D341Med (cell line): ENCODE results near the gene ISX.

Experiments
- DNase-seq: peaks from one replicate; pipeline ENCODE4 v3.0.0; 2012; ENCODE audit warnings: low spot score

The ISX gene

GRCh38 chr22:35053060-35053835 lies 12.7 kb upstream of the ISX start:
- DNase-seq: no peak

DNA sequence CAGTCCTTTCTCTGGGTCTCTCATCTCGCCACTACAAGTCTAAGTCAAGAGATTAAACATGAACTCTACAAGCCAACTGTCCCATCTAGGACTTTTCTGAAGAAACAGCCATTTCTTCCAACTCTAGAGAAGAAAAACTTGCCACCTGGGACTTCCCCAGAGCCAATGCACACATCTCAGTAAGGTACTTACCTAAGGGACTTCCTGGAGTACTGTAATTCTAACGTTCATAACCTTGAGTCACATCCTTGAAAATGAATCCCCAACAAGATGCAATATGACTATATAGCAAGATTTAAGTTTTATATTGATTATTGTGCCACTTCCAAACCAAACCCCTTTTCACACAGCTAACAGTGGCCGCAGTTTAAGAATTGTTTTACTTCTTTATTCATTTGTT lies 11.9 kb upstream of the ISX start:
- DNase-seq: no peak

GRCh38 chr22:35056486-35056885 lies 9.5 kb upstream of the ISX start:
- DNase-seq: no peak

GRCh38 chr22:35057155-35057554 lies 8.8 kb upstream of the ISX start:
- no peak for DNase-seq

GRCh38 chr22:35059632-35060031 lies 6.3 kb upstream of the ISX start:
- no peak for DNase-seq

- no peak for DNase-seq
Measured at GRCh38 chr22:35064664-35065063, 1.3 kb upstream of the ISX start.

GRCh38 chr22:35065183-35065582 lies 775 bp upstream of the ISX start:
- no peak for DNase-seq

DNA sequence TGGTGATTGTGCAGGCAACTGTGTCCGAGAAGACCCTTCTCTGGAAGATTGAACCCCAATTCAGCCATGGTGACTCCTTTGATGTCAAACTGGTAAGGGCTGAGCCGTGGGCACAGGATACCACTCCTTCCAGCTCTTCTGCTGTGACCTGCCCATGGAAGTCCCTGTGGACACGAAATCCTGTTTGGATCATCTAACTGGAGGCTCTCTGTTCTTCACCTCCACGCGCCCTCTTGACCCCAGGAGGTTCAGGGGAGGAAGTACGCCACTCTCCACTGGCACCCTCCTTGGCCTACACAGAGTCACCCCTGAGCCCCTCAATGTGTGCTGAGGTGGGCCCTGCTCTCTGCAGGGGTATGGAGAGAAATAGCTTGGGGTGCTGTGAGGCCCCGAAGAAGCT lies 810 bp downstream of the ISX start:
- DNase-seq: no peak

DNA sequence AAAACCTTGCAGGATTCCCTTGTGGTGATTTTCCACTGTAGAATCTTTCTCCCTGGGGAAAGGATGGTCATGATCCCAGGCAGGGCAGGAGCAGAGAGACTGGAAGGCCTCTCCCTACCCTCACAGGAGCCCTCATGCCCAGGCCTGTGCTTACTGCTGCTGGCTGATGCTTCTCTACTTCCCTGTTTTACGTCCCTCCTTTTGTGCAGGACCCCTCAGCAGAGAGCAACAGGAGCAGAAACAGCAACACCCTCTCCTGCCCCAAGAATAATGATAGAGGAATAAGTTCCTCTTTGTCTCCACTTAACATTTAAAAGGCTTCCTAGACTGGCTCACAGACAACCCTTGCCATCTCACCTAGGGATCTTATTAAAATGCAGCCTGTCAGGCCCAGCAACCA lies 3.6 kb downstream of the ISX start:
- no peak for DNase-seq

- DNase-seq: no peak
Measured at GRCh38 chr22:35070451-35071093, 4.6 kb downstream of the ISX start.

- DNase-seq: no peak
Measured at GRCh38 chr22:35071784-35072183, 5.8 kb downstream of the ISX start.

DNA sequence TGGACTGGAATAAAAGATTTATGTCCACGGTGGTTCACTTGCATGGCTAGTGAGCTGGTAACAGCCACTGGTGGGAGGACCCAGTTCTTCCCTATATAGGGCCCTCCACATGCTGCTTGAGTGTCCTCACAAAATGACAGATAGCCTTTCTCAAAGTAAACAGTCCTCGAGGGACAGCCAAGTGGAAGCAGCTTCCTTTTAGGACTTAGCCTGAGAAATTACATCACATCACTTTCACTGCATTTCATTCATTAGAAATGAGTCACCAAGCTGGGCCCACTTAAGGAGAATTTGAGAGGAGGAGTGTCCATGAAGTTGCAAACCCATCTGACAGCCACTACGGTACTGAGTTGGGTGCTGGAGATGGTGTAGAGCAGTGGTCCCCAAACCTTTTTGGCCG lies 7.0 kb downstream of the ISX start:
- DNase-seq: no peak

DNA sequence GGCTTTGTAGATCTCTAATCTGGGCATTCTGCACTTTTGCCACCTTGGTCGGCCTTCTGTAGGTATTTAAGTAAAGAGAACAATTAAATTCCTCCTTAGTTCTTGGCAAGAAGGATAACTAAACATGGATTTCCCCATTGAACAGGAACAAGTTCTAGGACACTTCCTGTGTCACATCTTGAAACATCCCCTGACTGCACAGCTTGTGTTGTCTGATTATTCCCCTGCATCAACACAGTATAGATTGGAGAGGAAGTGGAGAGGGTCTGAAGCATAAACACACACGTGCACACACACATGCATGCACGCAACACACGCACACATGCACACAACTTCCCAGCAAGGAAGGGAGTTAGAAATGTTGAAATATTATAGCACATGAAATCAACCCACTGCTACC lies 8.6 kb downstream of the ISX start:
- no peak for DNase-seq

DNA sequence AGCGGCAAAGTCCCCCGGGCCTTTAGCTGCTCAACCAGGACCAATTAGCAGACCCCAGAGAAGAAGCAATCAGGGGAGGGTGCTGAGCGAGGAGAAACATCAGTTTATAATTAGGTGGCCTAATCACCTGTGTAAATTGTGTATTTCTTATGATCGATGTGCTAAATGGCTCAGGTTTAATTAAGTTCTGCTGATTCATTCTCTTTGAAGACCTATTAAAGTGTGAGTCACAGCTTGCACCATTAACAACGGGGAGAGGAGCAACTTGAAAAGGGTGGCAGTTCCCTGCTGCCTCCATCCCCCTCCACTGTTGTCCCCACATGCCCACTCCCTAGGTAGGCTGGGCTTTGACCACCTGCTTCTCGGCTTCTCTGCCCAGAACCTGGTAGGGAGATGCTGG lies 10.7 kb downstream of the ISX start:
- DNase-seq: no peak

- DNase-seq: no peak
Measured at GRCh38 chr22:35085621-35086020, 19.7 kb downstream of the ISX start.

DNA sequence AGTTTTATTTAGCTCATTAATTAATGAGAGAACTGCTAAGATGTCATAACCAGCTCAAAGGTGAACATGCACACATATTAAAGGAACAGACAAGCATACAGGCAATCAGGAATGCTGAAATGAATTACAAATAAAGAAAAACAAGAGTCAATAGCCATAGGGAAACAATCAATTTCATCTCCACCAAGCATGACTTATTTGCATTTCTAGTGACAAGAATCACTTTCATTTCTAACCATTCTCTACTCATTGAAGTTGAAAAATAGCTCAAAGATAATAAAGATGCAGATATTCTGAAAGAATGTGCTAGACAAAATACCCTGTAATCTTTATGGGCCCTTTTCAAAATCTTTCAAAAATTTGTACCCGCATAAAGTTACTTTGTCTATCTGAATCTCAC lies 23.2 kb downstream of the ISX start:
- no peak for DNase-seq

DNA sequence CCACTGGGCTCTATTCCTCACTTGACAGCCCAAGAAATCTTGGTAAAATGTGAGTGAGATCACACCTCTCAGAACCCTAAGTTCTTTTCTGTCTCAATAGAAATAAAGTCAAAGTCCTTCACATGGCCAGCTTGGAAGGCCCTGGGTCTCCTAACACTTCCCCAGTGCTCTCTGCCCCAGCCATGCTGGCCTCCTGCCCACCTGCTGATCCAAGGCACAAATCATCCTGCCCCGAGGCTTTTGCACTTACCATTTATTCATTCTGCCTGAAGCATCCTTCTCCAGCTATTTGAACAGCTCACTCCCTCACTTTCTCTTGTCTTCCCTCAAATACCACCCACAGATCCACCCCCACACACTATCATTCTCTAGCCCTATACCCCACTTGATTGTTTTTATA lies 26.4 kb downstream of the ISX start:
- DNase-seq: no peak

- DNase-seq: no peak
Measured at GRCh38 chr22:35098921-35099320, 33.0 kb downstream of the ISX start.

DNA sequence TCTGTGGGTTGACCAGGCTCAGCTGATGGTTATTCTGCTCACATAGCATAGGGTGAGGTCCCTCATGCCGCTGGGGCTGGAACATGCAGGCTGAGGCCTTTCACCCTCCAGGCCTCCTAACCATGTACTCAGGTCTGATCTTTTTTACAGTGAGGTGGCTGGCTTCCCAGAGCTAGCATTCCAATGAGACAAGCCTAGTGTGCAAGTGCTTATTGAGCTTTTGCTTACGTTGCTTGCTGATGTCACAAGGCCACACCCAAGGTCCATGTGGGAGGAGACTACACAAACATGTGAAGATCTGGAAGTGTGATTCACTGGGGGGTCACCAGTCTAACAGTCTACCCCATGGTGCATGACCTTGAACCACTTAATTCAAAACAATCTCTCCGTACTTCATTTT lies 33.9 kb downstream of the ISX start:
- no peak for DNase-seq

- DNase-seq: no peak
Measured at GRCh38 chr22:35102663-35103062, 36.7 kb downstream of the ISX start.

- no peak for DNase-seq
Measured at GRCh38 chr22:35103761-35104160, 37.8 kb downstream of the ISX start.

DNA sequence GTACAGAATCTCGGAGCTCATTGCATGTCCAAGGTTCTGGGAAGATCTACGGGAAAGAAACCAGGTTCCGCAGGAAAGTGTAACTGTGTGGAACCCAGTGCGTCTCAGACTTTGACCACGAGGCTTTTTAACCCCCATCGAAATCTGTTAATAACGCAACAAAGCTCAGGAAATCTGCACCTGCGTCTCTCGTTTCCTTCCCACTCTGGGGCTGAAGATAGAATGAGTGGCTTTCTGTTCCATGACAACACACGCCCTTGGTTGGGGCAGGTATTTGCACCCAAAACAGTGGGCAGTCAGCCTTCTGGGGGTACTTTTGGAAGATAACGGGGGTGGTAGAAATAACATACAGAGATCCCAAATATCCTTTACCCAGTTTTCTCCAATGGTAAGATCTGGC lies 38.5 kb downstream of the ISX start:
- no peak for DNase-seq

GRCh38 chr22:35109616-35110015 lies 43.7 kb downstream of the ISX start:
- no peak for DNase-seq

DNA sequence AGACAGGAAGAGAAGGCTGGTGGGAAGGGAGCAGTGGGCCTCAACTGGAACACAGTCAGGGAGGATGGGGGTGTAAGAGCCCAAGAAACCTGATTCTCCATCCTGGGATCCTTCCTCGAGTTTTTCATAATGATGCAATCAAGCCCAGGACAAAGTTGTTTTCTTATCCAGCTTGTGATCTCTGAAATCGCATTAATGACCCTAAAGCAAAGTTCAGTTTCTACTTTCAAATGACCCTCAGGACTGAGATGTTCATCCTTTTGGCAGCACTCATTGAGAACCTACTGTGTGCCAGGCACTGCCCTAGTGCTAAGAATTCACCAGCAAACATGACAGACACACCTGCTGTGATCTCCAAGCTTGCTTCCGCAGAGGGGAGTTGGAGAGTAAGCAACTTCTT lies 45.3 kb downstream of the ISX start:
- DNase-seq: no peak
